HCT116 (cell line): ENCODE data around the gene CTNND2. TPM values are rescaled to one million over a fixed set of nuclear protein-coding genes. Genes with fewer than 3 reads are reported as not detected.

Experiments
- ATAC-seq: fragments of 200-7000 bp; cut with Tn5 transposase; 2 replicates; pipeline ENCODE4 v1.9.1; 2020; ENCODE audit warnings: mild to moderate bottlenecking, moderate library complexity
- BruUV-seq: library from RNA; stranded (reverse); fragments of 400-500 nt; replicated peaks from 2 replicates; lab custom pipeline; 2021; lab: Mats Ljungman, UMichigan
- CTCF ChIA-PET: fragments of 300-600 bp; sonication (Branson Sonifier 250); formaldehyde crosslinking; loops from one replicate; lab custom pipeline; 2021; ENCODE audit warnings: antibody characterized with exemption; lab: Charles Lee
- POLR2A ChIA-PET: fragments of 300-600, 350-600 bp; sonication (Branson Sonifier 250); formaldehyde crosslinking; loops from one replicate; lab custom pipeline; 2021; ENCODE audit warnings: antibody characterized with exemption; lab: Charles Lee
- RAD21 ChIA-PET, 2 experiments: fragments of 300-600 bp; sonication (Branson Sonifier 250); formaldehyde crosslinking; loops; one replicate each; lab custom pipeline; 2023; ENCODE audit warnings: low total read pairs in 2 of 2; ENCODE audit not compliant: uncharacterized antibody in 2 of 2, unreplicated experiment in 2 of 2, low non-redundant PET in 1 of 2; lab: Charles Lee
- DNase-seq: peaks from one replicate; pipeline ENCODE4 v3.0.0-alpha.2; 2010; ENCODE audit warnings: low read depth, low spot score
- H2AFZ ChIP-seq: fragments of 200-600 bp; shearing (Covaris generic), sonication (generic); 2 replicates; pipeline ENCODE4 v1.6.1; 2017; ENCODE audit warnings: low read depth, mixed run types, mixed read lengths, antibody characterized with exemption, low read length; ENCODE audit not compliant: poor library complexity, severe bottlenecking
- H3K27ac ChIP-seq: 2 replicates; pipeline ENCODE4 v1.5.1; 2012; ENCODE audit warnings: low read depth, low read length
- H3K27me3 ChIP-seq: fragments of 200-600 bp; sonication (generic); 2 replicates; pipeline ENCODE4 v1.6.1; 2016; ENCODE audit warnings: mixed run types, low read length, mixed read lengths; ENCODE audit not compliant: insufficient read depth
- H3K36me3 ChIP-seq, 2 experiments: fragments of 200-500 bp in 1 of 2; fragments of 200-600 bp in 1 of 2; sonication (Bioruptor generic) in 1 of 2; sonication (generic) in 1 of 2; 2 replicates each; pipeline versions ENCODE4 v1.5.1 to v1.6.1; 2014 to 2016; ENCODE audit warnings: low read length in 2 of 2, inconsistent platforms in 1 of 2, mixed read lengths in 1 of 2, mixed run types in 1 of 2; ENCODE audit not compliant: insufficient read depth in 2 of 2, control insufficient read depth in 1 of 2
- H3K4me1 ChIP-seq, 2 experiments: fragments of 200-600 bp in 1 of 2; sonication (generic) in 1 of 2; 2 replicates each; pipeline versions ENCODE4 v1.5.1 to v1.6.1; 2012 to 2017; ENCODE audit warnings: low read length in 2 of 2, inconsistent platforms in 1 of 2, mild to moderate bottlenecking in 1 of 2, mixed read lengths in 1 of 2, mixed run types in 1 of 2, moderate library complexity in 1 of 2; ENCODE audit not compliant: insufficient read depth in 2 of 2, control insufficient read depth in 1 of 2
- H3K4me2 ChIP-seq: fragments of 200-600 bp; sonication (generic); 2 replicates; pipeline ENCODE4 v1.6.1; 2017; ENCODE audit warnings: mixed run types, low read length, mixed read lengths
- H3K4me3 ChIP-seq, 2 experiments: fragments of 200-600 bp in 1 of 2; sonication (generic) in 1 of 2; replicated peaks in 1 of 2; 2 replicates each; pipeline ENCODE4 v1.5.1; 2011 to 2016; ENCODE audit warnings: low read length in 2 of 2, control low read depth in 1 of 2, low read depth in 1 of 2, mild to moderate bottlenecking in 1 of 2, mixed read lengths in 1 of 2, mixed run types in 1 of 2
- H3K79me2 ChIP-seq: fragments of 200-600 bp; sonication (generic); 2 replicates; pipeline ENCODE4 v1.6.1; 2017; ENCODE audit warnings: mild to moderate bottlenecking, mixed run types, low read length, moderate library complexity, mixed read lengths; ENCODE audit not compliant: insufficient read depth
- H3K9ac ChIP-seq: fragments of 200-600 bp; sonication (generic); 2 replicates; pipeline ENCODE4 v1.6.1; 2016; ENCODE audit warnings: low read length, mixed read lengths
- H3K9me2 ChIP-seq: fragments of 200-600 bp; sonication (generic), shearing (Covaris generic); 2 replicates; pipeline ENCODE4 v1.6.1; 2017; ENCODE audit warnings: mixed run types, mild to moderate bottlenecking, moderate library complexity; ENCODE audit not compliant: insufficient read depth
- H3K9me3 ChIP-seq, 2 experiments: fragments of 200-500 bp in 1 of 2; fragments of 200-600 bp in 1 of 2; sonication (Bioruptor generic) in 1 of 2; sonication (generic) in 1 of 2; 2 replicates each; pipeline ENCODE4 v1.6.1; 2014 to 2017; ENCODE audit warnings: low read length in 2 of 2, mixed read lengths in 2 of 2, inconsistent platforms in 1 of 2, low read depth in 1 of 2, mild to moderate bottlenecking in 1 of 2, mixed run types in 1 of 2, moderate library complexity in 1 of 2; ENCODE audit not compliant: control insufficient read depth in 1 of 2, insufficient read depth in 1 of 2
- H4K20me1 ChIP-seq: fragments of 200-600 bp; sonication (generic), shearing (Covaris generic); 2 replicates; pipeline ENCODE4 v1.6.1; 2017; ENCODE audit warnings: mixed run types, mild to moderate bottlenecking, moderate library complexity; ENCODE audit not compliant: insufficient read depth
- CBX3 ChIP-seq: IDR thresholded peaks from 2 replicates; pipeline ENCODE4 v1.6.1; 2012; ENCODE audit warnings: low read depth
- CEBPB ChIP-seq: IDR thresholded peaks from 2 replicates; pipeline ENCODE4 v1.6.1; 2012; ENCODE audit warnings: low read depth
- CTCF ChIP-seq, 3 experiments: fragments of 200-600 bp in 1 of 3; sonication (generic) in 1 of 3; IDR thresholded peaks in 2 of 3; conservative IDR thresholded peaks in 1 of 3; 2 replicates each; pipeline ENCODE4 v1.5.1; 2012 to 2017; ENCODE audit warnings: low read depth in 2 of 3, low read length in 2 of 3, antibody characterized with exemption in 1 of 3, borderline replicate concordance in 1 of 3, control low read depth in 1 of 3, mild to moderate bottlenecking in 1 of 3, mixed read lengths in 1 of 3, mixed run types in 1 of 3, moderate library complexity in 1 of 3; ENCODE audit not compliant: insufficient read depth in 1 of 3
- EGR1 ChIP-seq: IDR thresholded peaks from 2 replicates; pipeline ENCODE4 v1.6.1; 2012; ENCODE audit warnings: low read depth
- EZH2 ChIP-seq: fragments of 200-600 bp; sonication (generic); IDR thresholded peaks from 2 replicates; pipeline ENCODE4 v1.6.1; 2017; ENCODE audit warnings: antibody characterized with exemption, mixed run types
- EZH2phosphoT487 ChIP-seq: fragments of 200-600 bp; IDR thresholded peaks from 2 replicates; pipeline ENCODE4 v1.6.1; 2018; ENCODE audit warnings: antibody characterized with exemption, borderline replicate concordance
- FOSL1 ChIP-seq: IDR thresholded peaks from 2 replicates; pipeline ENCODE4 v1.6.1; 2012; ENCODE audit warnings: low read depth
- JUND ChIP-seq: IDR thresholded peaks from 2 replicates; pipeline ENCODE4 v1.6.1; 2012
- MAX ChIP-seq: IDR thresholded peaks from 2 replicates; pipeline ENCODE4 v1.6.1; 2012
- POLR2A ChIP-seq: IDR thresholded peaks from 2 replicates; pipeline ENCODE4 v1.7.0; 2011; ENCODE audit warnings: borderline replicate concordance; ENCODE audit not compliant: insufficient read depth, insufficient read length; ENCODE audit errors: extremely low read depth
- POLR2AphosphoS5 ChIP-seq: IDR thresholded peaks from 2 replicates; pipeline ENCODE4 v1.6.1; 2011; ENCODE audit warnings: mild to moderate bottlenecking, low read depth, low read length, moderate library complexity
- RAD21 ChIP-seq: IDR thresholded peaks from 2 replicates; pipeline ENCODE4 v1.6.1; 2012; ENCODE audit warnings: low read depth, mild to moderate bottlenecking
- REST ChIP-seq: IDR thresholded peaks from 2 replicates; pipeline ENCODE4 v1.6.1; 2012; ENCODE audit warnings: low read depth
- SIN3A ChIP-seq: IDR thresholded peaks from 2 replicates; pipeline ENCODE4 v1.6.1; 2012; ENCODE audit warnings: low read depth
- SP1 ChIP-seq: IDR thresholded peaks from 2 replicates; pipeline ENCODE4 v1.6.1; 2012; ENCODE audit warnings: low read depth
- SRF ChIP-seq: IDR thresholded peaks from 2 replicates; pipeline ENCODE4 v1.6.1; 2012; ENCODE audit warnings: low read depth
- ZBTB33 ChIP-seq: IDR thresholded peaks from 2 replicates; pipeline ENCODE4 v1.6.1; 2011; ENCODE audit warnings: mild to moderate bottlenecking, low read length, moderate library complexity; ENCODE audit not compliant: insufficient replicate concordance; ENCODE audit errors: extremely low read depth
- ZFX ChIP-seq: fragments of 450-650 bp; IDR thresholded peaks from 2 replicates; pipeline ENCODE4 v1.6.1; 2017
- ZNF274 ChIP-seq: fragments of 200-500 bp; sonication (Bioruptor generic); IDR thresholded peaks from 2 replicates; pipeline ENCODE4 v1.6.1; 2014; ENCODE audit warnings: mild to moderate bottlenecking, low read depth, low read length, inconsistent platforms
- intact Hi-C: fragments of 100-400 bp; cut with micrococcal nuclease; formaldehyde crosslinking; loops from 2 replicates; pipeline ENCODE4 v1.10.0; 2022
- total RNA-seq: library from RNA; stranded (reverse); gene quantifications from one replicate; pipeline ENCODE4 v1.2.1, GENCODE V29; 2021; ENCODE audit not compliant: unreplicated experiment

CTNND2 gene
- total RNA-seq, 1 experiment from 2014 or later: not detected

- TF ChIP-seq MAX: no peak
- TF ChIP-seq SP1: no peak
- no peak for TF ChIP-seq CEBPB
- no peak for TF ChIP-seq CTCF (IDR thresholded peaks at IDR 0.05 in 2 of 3, conservative IDR thresholded peaks at IDR 0.05 in 1 of 3; ENCODE audit: borderline replicate concordance in 1 of 3, insufficient read depth in 1 of 3, low read depth in 2 of 3, low read length in 2 of 3)
- TF ChIP-seq REST: no peak
- no peak for TF ChIP-seq ZNF274
- TF ChIP-seq FOSL1: no peak
- TF ChIP-seq SIN3A: no peak
- TF ChIP-seq SRF: no peak
- no peak for TF ChIP-seq EZH2
- TF ChIP-seq ZBTB33: no peak
- TF ChIP-seq CBX3: no peak
- no peak for TF ChIP-seq POLR2AphosphoS5
- TF ChIP-seq EZH2phosphoT487: no peak
- TF ChIP-seq RAD21: no peak
- no peak for TF ChIP-seq EGR1
- no peak for TF ChIP-seq ZFX
- TF ChIP-seq JUND: no peak
- no peak for TF ChIP-seq POLR2A
- TF ChIP-seq, all 23 proteins: peak for 0
- RAD21 ChIA-PET: no interaction called here
- H3K27me3 ChIP-seq: no peaks in the 10 kb centered on the region
- H3K9ac ChIP-seq: no peak overlapping the region
- H3K36me3 ChIP-seq: no peaks in the 10 kb centered on the region; a peak in 1 of 4 replicates
- H3K9me2 ChIP-seq: no peaks in the 10 kb centered on the region
- ATAC-seq (no peak), DNase-seq (no peak)
- H3K27ac ChIP-seq: no peak overlapping the region
- H3K79me2 ChIP-seq: no peaks in the 10 kb centered on the region
- no TSS peak for BruUV-seq
- CTCF ChIA-PET: no interaction called here
- POLR2A ChIA-PET: no interaction called here
- H3K4me1 ChIP-seq: no peaks in the 10 kb centered on the region
- H4K20me1 ChIP-seq: no peaks in the 10 kb centered on the region
- H2AFZ ChIP-seq: no peak overlapping the region
- intact Hi-C loops: no loop called here
- peaks cover 0 to 7% of the 10 kb centered on the region in 2 experiments; a peak in 2 of 4 replicates for H3K9me3 ChIP-seq
- H3K4me3 ChIP-seq: no peak overlapping the region
- H3K4me2 ChIP-seq: no peak overlapping the region
These were observed 505.5 kb downstream of the CTNND2 start for GRCh38 chr5:11398728-11399127.
